GM23338 (cell line): Measurements from ENCODE around the gene PSMB8.

ENCODE experiments used
- CREB1 ChIP-seq: fragments of 250-450 bp; sonication (Bioruptor Pico); IDR thresholded peaks from 2 replicates; pipeline ENCODE4 v1.5.0; 2020; ENCODE audit warnings: low read depth, mild to moderate bottlenecking, moderate library complexity
- CTCF ChIP-seq, 2 experiments: fragments of 200-600 bp in 1 of 2; sonication (generic) in 1 of 2; conservative IDR thresholded peaks; 2 replicates each; pipeline versions ENCODE4 v1.5.1 to v1.6.1; 2016 to 2017; ENCODE audit warnings: antibody characterized with exemption in 2 of 2, low read depth in 2 of 2, mild to moderate bottlenecking in 2 of 2, moderate library complexity in 1 of 2
- ETS1 ChIP-seq: IDR thresholded peaks from 2 replicates; pipeline ENCODE4 v1.6.1; 2016; ENCODE audit warnings: antibody characterized with exemption
- EZH2 ChIP-seq: fragments of 200-600 bp; sonication (generic); IDR thresholded peaks from one replicate; pipeline ENCODE4 v1.8.0; 2017; ENCODE audit warnings: antibody characterized with exemption, mild to moderate bottlenecking, low read depth; ENCODE audit not compliant: unreplicated experiment
- NANOG ChIP-seq: IDR thresholded peaks from 2 replicates; pipeline ENCODE4 v1.6.1; 2016; ENCODE audit warnings: antibody characterized with exemption, borderline replicate concordance
- POLR2AphosphoS5 ChIP-seq: IDR thresholded peaks from 2 replicates; pipeline ENCODE4 v1.6.1; 2016; ENCODE audit warnings: antibody characterized with exemption, low read depth
- REST ChIP-seq: IDR thresholded peaks from one replicate; pipeline ENCODE4 v1.6.1; 2018; ENCODE audit warnings: antibody characterized with exemption; ENCODE audit not compliant: unreplicated experiment
- STAT1 ChIP-seq: IDR thresholded peaks from one replicate; pipeline ENCODE4 v1.6.1; 2016; ENCODE audit warnings: antibody characterized with exemption; ENCODE audit not compliant: unreplicated experiment

- TF ChIP-seq REST (no peak), CTCF (conservative IDR thresholded peaks at IDR 0.05; ENCODE audit: low read depth in 2 of 2) (no peak), NANOG (no peak), STAT1 (no peak), POLR2AphosphoS5 (no peak), ETS1 (no peak), EZH2 (no peak), CREB1 (CRISPR knock-in tag) (no peak)
Measured at GRCh38 chr6:32837651-32838113, 6.2 kb downstream of the PSMB8 start.
